ENCODE results near the gene ANKH.

The ANKH gene

DNA sequence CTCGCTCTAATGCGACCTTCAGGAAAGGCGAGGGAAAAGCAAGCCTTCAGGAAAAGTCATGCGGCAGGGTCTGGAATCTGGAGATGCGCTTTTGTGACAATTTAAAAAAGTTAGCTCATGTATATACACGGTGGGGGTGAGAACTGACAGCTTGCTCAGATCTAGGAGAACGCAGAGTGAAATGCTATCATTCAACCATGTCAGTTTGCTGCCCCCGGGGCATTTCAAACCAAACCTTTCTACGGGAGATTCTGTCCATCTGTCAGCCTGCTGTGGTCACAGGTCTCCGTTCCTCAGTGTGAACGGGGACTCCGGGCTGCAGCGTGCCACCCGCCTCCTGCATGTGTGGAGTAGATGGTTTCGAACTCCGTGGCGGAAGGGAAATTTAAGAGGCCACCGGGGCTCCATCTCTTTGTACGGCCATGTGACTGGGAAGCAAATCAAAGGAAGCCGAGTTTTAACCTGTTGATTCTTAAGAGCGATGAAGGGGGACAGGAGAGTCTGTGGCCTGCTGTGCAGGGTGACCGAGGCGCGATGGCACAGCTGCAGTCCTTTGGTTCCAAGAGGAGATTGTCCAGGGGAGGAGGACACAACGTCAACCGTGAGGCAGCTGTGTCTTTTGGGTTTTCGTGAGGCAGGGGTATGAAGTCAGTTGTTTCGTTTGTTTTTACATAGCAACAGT lies 161.1 kb downstream of the ANKH start:
- no peak for DNase-seq

DNA sequence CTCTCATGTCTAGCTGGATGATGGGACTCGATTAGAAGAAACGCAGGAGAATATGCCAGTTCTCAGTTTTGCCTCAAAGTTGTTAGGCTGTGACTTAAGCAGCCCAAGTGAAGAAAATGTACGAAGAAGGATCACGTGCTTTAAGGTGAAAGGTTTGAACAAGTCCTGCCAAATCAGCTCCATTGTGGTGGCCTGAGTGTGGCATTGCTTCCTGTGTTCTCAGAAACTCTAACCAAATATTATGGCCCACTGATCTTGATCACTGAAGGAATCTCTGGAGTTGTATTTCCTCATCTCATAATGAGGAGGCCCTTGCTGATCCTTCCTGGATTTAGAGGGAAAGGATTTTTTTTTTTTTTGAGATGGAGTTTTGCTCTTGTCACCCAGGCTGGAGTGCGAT lies 163.0 kb downstream of the ANKH start:
- DNase-seq: no peak

DNA sequence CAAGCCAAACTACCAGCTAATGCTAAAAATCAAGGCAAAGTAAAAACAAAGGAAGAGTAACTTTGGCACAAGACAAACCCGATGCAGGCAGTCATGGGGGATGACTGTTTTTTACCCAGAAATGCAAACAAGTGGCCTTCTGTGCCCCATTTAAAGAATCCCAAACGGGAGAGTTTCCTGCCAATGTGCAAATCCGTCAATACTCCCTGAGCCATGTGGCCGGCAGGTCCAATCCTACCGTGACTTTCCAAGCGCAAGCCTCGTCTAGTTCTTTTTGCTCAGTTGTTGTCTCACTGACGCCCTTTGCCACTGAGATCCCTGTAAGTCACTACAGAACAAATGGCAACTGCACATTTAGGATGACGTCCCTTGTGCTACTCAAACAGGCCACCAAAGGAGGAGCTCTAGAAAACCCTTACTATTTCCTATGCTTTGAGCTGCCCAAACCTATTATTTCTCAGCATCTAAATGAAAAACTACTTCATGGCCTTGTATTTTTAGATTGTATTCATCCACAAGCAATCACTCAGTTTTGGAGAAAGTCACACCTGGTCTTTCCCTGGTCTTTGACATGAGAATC lies 163.7 kb downstream of the ANKH start:
- DNase-seq: no peak

DNA sequence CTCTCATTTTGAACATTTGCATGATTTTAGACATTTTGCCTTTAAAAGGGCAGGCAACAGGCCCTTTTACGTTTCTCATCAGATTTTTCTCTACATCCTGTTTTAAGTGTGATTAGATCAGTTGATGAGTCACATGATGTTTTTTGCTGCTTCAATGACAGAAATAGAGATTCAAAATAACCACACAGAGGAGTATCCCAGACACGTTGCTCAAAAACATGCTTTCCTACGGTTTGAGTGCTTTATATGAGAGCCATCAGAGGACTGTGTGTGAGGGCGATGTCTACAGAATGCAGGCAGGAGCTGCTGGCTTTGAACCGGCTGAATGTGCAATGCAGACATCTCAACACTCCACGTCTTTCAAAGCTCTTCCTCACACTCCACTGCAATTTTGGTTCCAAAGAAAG lies 165.0 kb downstream of the ANKH start:
- no peak for DNase-seq

DNA sequence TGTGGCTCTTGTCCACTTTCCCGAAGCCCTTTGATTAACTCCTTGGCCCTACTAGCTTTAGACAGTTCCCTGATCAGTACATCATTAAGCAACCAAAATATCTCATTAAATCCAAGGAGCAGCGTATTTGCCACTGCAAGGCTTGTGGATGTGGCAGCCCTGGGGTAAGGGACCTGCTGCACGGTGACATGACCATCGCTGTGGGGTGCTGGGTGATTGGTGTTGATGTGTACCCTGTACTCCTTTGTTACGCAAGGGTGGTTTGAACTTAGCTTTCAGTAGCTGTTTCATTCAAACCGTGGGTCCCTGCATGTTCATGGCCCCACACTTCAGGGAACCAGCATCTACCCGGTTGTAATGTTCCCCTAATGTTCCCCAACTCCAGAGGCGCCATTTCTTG lies 166.0 kb downstream of the ANKH start:
- DNase-seq: no peak

DNA sequence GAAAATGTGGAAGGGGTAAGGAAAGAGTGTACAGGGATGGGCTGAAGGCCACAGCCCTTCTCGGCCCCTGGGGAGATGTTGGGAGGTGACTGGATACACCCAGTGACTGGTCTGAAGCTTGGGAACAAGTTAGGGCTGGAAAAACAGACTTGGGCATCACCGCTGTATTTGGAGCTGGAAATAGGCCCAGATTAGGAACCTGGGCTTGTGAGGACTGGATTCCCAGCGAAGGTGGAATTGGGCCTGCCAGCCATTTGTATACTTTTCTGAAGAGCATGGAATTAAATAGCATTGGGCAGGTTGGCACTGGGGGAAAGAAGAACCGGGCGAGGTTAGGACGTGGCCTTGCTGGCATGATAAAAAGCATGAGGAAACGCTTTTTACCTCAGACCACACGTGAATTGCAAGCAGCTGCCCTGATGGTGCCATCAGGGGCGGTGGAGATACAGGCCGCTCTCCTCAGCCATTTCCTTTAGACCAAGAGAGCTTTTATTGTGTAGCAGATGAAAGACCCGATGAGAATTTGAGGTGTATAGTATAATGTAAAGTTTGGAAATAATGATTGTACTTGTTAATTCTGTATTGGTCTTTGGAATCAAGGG lies 169.2 kb downstream of the ANKH start:
- no peak for DNase-seq

DNA sequence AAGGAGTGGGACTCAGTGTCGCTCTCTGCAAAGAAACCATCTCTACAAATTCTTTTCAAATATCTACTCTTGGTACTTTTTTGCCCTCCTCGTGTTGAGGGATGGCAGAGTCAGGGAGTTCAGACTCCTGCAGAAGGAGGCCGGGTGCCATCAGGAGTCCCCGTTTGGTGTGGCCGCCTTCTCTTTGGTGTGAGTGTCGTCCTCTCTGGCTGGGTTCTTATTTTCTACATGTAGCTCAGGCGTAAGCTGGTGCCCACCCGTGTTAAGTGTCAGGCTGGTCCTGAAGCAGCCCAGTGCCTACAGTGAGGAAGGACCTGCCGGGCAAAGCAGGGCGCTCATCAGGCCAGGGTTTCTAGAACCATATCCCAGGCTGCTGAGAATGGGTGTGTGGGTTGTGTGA lies 170.0 kb downstream of the ANKH start:
- no peak for DNase-seq

DNA sequence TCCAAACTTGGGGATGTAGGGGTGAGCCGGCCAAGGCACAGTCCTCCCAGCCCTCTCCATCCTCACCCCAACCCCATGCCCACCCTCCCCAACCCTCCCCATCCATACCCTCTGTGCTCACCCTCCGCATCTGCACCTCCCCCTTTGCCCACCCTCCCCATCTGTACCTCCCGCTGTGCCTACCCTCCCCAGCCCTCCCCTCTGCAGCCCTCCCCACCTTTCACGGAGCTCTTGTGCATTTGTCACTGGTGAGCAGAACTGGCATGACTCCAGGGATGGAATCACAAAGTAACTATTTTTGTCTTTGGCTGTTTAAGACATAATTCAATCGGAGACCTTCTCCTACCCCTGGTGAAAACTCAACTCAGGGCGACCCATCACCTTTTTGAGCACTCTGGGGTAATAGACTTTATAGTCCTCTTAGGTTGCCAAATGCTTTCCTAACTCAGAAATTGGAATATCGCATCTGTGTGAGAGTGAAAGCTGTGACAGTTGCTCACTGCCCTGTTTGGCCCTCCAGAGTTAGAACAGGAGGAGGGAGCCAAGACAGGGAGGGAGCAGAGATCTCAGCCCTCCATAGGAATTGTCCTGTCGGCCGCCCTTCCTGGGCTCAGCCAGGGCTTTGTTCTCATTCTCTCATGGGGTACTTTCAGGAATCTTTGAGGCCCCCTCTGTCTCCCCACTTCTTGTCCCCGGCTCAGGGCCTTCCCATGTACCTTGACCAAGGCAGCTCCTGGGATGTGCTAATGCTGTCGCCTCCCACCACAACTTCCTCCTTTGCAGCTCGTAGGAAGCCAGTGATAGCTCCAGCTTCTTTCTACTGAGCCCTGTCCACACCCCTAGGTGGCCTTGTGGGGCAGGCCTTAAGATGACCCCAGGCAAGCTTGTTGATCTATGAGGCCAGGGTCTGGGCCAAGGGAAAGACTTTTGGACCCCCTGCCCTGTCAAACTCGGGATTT lies 170.8 kb downstream of the ANKH start:
- no peak for DNase-seq

DNA sequence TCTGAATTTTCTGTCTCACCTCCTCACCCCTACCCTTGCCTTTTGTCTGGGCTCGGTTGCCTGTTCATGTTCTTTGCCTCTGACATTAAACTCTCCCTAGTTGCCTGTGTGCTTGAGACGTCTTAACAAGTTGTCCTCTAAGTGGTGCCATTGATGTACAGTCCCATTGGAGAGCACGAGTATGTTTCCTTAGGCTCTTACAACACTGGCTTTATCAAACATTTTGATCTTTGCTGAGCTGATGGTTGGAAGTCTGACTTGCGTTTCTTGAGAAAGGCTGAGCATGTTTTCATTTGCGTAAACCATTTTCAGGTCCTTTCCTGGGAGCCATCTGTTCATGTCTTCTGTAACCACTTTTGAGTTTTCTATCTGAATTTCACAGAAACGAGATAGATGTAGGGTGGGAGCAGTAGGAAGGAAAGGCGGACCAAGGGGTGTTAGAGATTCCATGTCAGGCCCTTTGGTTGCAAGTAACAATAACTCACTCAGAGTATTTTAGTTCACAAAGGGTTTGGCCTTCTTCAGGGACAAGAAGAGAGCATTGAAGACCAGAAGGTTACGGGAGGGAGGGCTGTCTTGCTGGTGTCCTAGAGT lies 171.7 kb downstream of the ANKH start:
- no peak for DNase-seq

DNA sequence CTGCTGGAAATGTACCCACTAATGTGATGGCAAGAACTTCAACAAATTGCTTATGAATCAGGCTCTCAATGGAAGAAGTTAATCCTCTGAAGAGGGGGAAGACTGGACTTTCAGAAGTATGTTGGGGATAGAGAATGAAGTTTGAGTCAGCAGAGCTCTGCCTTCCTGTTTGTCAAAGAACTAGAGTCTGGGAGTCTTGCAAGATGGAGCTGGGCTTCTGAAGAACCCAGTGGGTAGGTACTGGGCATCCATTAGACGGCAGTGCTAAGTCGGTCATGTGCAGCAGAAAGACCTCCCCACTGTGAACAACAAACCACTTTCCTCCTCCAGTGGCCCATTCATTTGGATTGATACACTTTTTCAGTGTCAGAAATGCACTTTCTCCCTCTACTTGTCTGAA lies 172.4 kb downstream of the ANKH start:
- DNase-seq: no peak

DNA sequence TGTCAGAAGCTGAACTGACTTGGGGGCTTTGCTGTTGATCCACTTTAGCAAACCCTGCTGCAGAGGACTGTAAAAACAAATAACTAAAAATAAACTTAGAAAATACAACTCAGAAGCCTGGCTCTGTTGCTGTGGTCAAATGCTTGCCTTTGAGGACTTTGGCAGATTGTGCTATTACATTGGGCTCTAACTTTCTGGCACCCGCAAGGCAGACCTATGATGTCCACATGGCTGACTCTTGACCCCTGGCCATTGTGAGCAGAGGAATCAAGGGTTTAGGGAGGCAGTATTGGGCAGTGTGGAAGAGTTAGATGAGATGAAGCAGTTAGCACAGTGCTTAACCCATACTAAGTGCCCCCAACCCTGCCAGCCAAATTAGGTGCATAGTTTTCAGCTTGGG lies 173.1 kb downstream of the ANKH start:
- no peak for DNase-seq

DNA sequence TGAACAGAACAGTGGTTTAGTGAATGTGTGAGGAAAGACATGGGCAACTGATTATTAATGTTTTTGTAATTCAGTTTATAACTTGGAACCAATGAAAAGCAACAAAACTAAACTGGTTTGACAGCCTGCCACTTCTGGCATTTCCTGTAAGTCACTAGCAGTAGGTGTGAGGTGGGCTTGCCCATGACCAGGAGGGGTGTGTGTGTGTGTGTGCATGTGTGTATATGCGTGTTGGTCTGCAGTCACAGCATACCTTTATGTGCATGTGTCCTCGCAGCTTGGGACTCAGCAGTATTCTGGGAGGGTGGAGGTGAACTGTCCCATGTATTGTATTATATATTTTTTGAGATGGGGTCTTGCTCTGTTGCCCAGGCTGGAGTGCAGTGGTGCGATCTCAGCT lies 174.7 kb downstream of the ANKH start:
- no peak for DNase-seq

DNA sequence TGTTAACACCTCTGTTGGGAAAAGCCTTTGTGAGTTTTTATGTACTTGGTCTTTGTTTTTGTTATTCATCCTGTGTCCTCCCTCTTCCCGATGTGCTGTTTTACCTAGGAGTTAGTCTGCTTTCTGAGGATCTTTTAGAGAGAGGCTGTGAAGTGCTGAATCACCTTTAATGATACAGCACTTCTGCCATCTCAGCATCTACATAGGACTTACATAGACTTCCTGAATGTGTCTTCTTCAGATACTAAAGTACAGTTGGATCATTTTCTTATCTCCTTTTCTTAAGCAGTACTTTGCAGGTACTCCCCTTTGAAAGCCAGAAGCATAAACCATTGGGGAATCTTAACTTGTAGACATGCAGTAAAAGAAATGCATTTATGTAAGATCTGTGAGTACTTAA lies 175.5 kb downstream of the ANKH start:
- no peak for DNase-seq

DNA sequence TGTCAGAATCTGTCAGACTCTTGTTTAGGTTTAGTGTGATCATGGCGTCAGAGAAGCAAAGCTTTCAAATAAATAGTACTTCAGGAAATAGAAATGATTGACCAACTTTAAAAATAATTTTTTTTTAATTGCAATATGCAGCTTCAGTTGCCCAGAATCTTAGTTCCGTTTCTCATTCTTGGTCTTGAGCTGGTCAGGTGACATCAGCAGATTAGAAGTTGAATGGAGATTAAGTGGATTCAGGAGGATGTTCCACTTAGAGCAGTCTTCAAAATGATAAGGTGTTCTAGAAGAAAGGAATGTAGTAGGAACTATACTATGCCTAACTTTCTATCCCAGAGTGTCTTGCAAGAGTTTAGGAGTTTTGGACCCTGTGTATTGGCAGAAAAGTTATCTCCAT lies 176.4 kb downstream of the ANKH start:
- no peak for DNase-seq

DNA sequence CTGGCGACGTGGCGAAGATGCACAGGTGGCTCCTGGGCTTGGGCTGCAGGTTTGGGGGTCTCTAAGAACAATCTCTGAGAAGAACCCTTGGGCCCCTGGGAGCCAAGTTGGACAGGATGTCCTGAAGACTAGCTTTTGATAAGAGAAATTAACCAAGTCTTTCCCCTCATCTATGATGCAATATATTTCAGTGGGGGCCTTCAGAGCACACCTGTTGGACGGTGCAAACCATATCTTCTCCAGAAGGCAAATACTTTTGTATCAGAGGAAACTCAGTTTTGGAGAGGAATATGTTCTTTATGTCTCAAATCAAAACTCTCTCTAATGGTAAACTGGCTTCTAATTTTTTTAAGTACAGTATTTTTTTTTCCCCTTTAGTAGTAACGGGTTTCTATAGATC lies 178.5 kb downstream of the ANKH start:
- DNase-seq: no peak

DNA sequence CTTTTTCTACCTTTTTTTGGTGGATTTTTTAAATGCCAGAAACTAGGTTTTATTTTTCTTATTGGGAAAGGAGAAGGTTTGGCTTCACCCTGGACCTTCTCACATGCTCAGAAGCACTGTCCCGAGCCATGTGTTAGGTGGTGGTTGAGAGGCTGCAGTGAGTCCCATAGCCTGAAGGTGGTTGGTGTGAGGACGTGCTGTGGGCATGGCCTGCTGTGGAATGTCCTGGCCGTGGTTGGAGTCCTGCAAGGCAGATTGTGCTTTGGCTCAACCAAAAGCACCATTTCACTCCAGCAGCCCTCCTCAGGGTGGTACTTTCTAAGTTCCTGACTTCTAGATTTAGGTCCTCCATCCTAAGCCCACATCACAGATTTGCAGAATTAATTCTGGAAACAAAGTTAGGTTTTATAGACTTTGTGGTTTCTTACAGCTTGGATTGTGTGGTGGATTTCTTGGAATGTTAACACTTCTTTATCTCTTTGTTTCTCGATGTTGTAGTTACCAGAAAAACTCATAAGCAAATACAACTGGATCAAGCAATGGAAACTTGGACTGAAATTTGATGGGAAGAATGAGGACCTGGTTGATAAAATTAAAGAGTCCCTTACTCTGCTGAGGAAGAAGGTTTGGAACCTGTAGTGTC lies 184.4 kb downstream of the ANKH start:
- no peak for DNase-seq

DNA sequence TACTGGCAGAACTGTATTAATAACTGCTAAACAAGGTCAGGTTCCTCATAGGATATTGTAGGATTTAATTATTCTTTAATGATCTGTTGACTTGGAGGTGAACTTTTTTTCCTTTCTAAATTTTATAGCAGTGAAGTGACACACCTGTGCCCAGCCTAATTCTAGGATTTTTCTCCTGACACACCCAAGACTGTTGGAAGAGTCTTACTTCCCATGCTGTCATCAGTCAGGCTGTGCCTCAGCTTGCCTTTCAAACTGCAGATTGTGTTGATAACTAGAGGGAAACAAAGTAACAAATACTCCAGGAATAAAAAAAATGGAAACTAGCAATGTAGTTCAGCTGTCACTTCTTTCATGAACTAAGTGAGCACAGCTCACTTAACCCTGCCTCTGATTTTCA lies 185.1 kb downstream of the ANKH start:
- DNase-seq: no peak

DNA sequence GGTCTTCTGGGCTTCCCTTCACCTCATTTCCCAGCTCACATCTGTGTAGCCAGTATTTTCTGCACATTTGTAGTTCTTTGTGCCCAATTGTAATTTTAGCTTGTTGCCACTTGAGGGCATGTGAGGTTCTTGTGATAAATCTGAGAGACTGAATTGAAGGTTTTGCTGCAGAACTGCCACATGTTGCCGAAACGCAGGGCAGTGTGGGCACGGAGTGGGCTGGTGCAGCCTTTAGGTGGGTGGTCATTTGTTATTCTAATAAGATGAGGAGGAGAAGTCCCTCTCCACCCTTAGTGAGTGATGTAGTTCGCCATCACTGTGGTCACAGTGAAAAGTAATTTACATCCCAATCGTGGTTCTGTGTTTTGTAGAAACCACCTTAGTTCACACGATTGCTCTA lies 185.8 kb downstream of the ANKH start:
- peak; percentile 56 for DNase-seq

DNA sequence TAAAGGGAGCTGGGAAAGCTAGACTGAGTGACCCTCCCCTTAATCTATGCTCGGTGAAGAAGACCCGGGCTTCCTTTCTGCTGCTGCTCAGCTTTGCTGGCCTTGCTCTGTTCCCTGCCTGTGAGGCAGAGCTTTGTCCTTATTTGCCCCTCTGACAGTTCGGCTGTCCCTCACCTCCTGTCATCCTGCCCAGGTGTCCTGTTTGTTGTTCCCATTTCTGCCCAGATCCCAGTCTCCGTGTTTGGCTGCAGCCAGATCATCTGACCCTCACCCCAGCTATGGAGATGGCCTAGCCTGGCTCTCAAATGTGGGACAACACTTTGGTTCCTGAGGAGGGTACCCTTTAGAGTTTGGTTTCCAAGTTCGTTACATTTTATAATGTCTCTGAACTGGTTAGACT lies 186.8 kb downstream of the ANKH start:
- no peak for DNase-seq

DNA sequence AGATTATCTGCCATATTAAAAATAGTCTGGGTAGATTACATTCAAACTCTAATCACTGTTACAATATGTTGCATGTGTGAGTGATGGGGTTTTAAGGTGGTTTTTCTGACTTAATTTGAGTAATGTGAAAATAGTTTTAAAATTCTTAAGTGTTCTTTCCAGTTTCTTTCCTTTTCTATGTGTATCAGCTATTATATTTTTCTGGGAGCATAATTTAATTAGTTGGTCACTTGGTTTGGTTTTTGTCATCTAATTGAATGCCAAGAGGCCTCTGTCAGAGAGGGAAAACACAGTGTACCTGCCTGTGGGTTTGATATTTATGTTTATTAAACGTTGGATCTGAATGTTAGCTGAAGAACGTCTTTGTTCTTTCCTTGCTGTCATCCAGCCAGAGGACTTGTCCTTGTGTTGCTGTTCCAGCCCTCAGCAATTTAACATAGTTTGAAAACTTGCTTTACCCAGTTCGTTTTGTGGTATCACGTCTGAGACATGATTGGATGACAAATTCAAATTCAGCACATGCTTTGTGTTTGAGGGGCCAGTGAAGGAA lies 187.6 kb downstream of the ANKH start:
- DNase-seq: no peak

DNA sequence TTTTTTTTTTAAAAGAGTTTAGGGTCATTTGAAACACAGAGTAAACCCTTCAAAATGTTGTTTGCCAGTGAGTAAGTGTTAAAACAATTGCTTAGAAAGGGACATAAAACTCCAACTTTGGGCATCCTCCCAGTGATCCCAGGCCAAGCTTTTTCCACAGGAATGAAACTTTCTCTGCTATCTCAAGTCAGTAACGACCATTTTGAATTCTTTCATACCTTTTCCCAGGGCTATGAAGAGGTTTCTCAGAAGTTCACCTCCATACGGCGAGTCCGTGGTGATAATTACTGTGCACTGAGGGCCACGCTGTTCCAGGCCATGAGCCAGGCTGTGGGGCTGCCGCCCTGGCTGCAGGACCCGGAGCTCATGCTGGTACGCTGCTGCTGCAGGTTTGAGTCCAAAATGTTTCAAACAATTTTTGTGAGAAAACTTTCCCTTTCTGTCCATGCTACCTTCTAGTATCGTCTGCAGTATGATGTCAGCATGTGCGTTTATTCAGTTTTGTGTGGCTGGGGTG lies 190.3 kb downstream of the ANKH start:
- DNase-seq: no peak

DNA sequence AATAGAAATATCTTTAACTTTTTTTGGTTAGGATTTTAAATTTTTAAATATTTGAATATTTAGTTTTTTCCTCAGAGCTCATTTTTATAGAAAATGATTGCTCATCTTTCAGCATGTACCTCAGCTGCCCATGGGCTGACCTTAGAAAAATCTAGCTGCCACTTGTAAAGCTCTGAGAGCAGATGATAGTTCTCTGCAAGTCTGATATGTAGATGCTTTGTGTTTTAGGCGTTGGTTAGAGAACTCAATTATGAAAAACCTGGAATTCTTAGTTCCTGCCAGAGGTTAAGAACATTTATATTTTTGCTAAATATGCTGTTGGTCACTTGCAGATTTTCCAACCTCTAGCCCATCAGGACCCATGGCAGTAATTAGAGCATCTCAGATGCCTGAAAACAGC lies 192.0 kb downstream of the ANKH start:
- DNase-seq: no peak
